Measurements from ENCODE around the gene SPPL3. TPM values are rescaled to one million over a fixed set of nuclear protein-coding genes. Genes with fewer than 3 reads are reported as not detected.

Gene SPPL3
- total RNA-seq, 2 experiments from 2014 or later = 38.3 to 43.4 TPM

- DNase-seq (no peak), ATAC-seq (ENCODE audit: poor library complexity) (no peak)
- Histone ChIP-seq H3K9me3 (ENCODE audit: control insufficient read depth in 1 of 2, insufficient read depth in 1 of 2, low read length in 2 of 2) (no peaks in the 10 kb centered on the region), H3K4me3 (ENCODE audit: low read length) (no peak overlapping the region), H3K4me1 (ENCODE audit: insufficient read depth, low read length) (peaks cover 17% of the 10 kb centered on the region), H3K27me3 (ENCODE audit: control insufficient read depth in 1 of 2, insufficient read depth in 2 of 2, low read length in 2 of 2) (no peaks in the 10 kb centered on the region), H3K36me3 (ENCODE audit: insufficient read depth, low read length) (no peaks in the 10 kb centered on the region), H3K27ac (ENCODE audit: low read depth in 1 of 2, low read length in 2 of 2) (no peak overlapping the region)
- Mint-ChIP-seq H3K9me3 (no peaks in the 10 kb centered on the region), H3K36me3 (ENCODE audit: low read depth) (no peaks in the 10 kb centered on the region), H3K4me1 (ENCODE audit: low read depth) (peaks cover 69% of the 10 kb centered on the region), H3K27ac (no peak overlapping the region), H3K27me3 (no peaks in the 10 kb centered on the region), H3K4me3 (no peak overlapping the region)
- CTCF ChIA-PET = no interaction called here
- TF ChIP-seq CTCF (IDR thresholded peaks at IDR 0.05) = no peak
- intact Hi-C loops (cut with DNase I, micrococcal nuclease) = no loop called here
- POLR2A ChIA-PET = no interaction called here
Measured at GRCh38 chr12:120830966-120831365, 73.2 kb downstream of the SPPL3 start.

- no peaks in the 10 kb centered on the region for H3K9me3 ChIP-seq (ENCODE audit: control insufficient read depth in 1 of 2, insufficient read depth in 1 of 2, low read length in 2 of 2)
- ChIA-PET CTCF (no interaction called here), POLR2A (no interaction called here)
- H3K4me3 ChIP-seq (ENCODE audit: low read length) = no peak overlapping the region
- Mint-ChIP-seq H3K27me3 (no peaks in the 10 kb centered on the region), H3K4me1 (ENCODE audit: low read depth) (peaks cover 69% of the 10 kb centered on the region), H3K27ac (peak overlapping the region; percentile 14), H3K9me3 (no peaks in the 10 kb centered on the region), H3K4me3 (no peak overlapping the region), H3K36me3 (ENCODE audit: low read depth) (no peaks in the 10 kb centered on the region)
- peaks cover 13% of the 10 kb centered on the region for H3K4me1 ChIP-seq (ENCODE audit: insufficient read depth, low read length)
- H3K27me3 ChIP-seq (ENCODE audit: control insufficient read depth in 1 of 2, insufficient read depth in 2 of 2, low read length in 2 of 2) = no peaks in the 10 kb centered on the region
- TF ChIP-seq CTCF (IDR thresholded peaks at IDR 0.05) = no peak
- ATAC-seq (ENCODE audit: poor library complexity) (no peak), DNase-seq (no peak)
- no peaks in the 10 kb centered on the region for H3K36me3 ChIP-seq (ENCODE audit: insufficient read depth, low read length)
- intact Hi-C loops (cut with DNase I, micrococcal nuclease) = no loop called here
- no peak overlapping the region for H3K27ac ChIP-seq (ENCODE audit: low read depth in 1 of 2, low read length in 2 of 2)
Measured at GRCh38 chr12:120830052-120830940, 73.9 kb downstream of the SPPL3 start.

- H3K36me3 ChIP-seq (ENCODE audit: insufficient read depth, low read length) = no peaks in the 10 kb centered on the region
- intact Hi-C loops (cut with DNase I, micrococcal nuclease) = no loop called here
- peaks cover 69% of the 10 kb centered on the region for H3K4me1 Mint-ChIP-seq (ENCODE audit: low read depth)
- H3K9me3 ChIP-seq (ENCODE audit: control insufficient read depth in 1 of 2, insufficient read depth in 1 of 2, low read length in 2 of 2) = no peaks in the 10 kb centered on the region
- ChIA-PET CTCF (interaction anchor here (0.7 to 0.9 kb wide), 2 partner anchors 13 to 206 kb away, joined by 3 read pairs; no protein-coding TSS in a partner anchor), POLR2A (no interaction called here)
- no peak overlapping the region for H3K27ac ChIP-seq (ENCODE audit: low read depth in 1 of 2, low read length in 2 of 2)
- H3K4me3 ChIP-seq (ENCODE audit: low read length) = no peak overlapping the region
- ATAC-seq (ENCODE audit: poor library complexity) = no peak
- no peak overlapping the region for H3K4me3 Mint-ChIP-seq
- H3K4me1 ChIP-seq (ENCODE audit: insufficient read depth, low read length) = peaks cover 8% of the 10 kb centered on the region
- no peak for DNase-seq
- TF ChIP-seq CTCF (IDR thresholded peaks at IDR 0.05) = no peak
- no peaks in the 10 kb centered on the region for H3K27me3 ChIP-seq (ENCODE audit: control insufficient read depth in 1 of 2, insufficient read depth in 2 of 2, low read length in 2 of 2)
- H3K27ac Mint-ChIP-seq = no peak overlapping the region
- no peaks in the 10 kb centered on the region for H3K9me3 Mint-ChIP-seq
- H3K36me3 Mint-ChIP-seq (ENCODE audit: low read depth) = no peaks in the 10 kb centered on the region
- no peaks in the 10 kb centered on the region for H3K27me3 Mint-ChIP-seq
Measured at GRCh38 chr12:120826335-120826734, 77.8 kb downstream of the SPPL3 start.
